ENCODE results near the gene SOCS3. TPM values are rescaled to one million over a fixed set of nuclear protein-coding genes. Genes with fewer than 3 reads are reported as not detected.

Gene SOCS3
- total RNA-seq, 2 donors from 2014 or later = 39.9 to 56.8 TPM

DNA sequence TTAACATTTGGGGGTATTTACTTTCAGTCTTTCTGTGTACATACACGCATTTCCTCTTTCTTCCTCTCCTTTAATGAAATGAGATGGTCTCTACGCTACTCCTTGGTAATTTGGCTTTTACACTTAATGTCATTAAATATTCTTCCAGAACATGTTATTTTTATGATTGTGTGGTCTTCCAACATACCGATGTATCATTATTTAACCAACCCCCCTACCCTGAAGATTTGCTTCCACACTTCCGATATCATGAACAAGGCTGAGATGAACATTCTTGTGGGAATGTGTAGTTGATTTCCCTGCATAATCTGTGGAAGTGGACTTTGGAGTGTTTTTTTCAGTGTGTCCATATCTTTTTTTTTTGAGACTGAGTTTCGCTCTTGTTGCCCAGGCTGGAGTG is 16.3 kb upstream of the SOCS3 start:
- Histone ChIP-seq H3K4me1 (peaks cover 0 to 51% of the 10 kb centered on the region in 2 donors), H3K27me3 (no peaks in the 10 kb centered on the region), H3K36me3 (no peaks in the 10 kb centered on the region), H3K4me3 (no peak overlapping the region), H3K9me3 (no peaks in the 10 kb centered on the region), H3K27ac (peak overlapping the region in 1 of 2 donors; percentile 42)
- no peak for TF ChIP-seq CTCF (IDR thresholded peaks at IDR 0.05)
- DNase-seq (ENCODE audit: low spot score) = no peak

DNA sequence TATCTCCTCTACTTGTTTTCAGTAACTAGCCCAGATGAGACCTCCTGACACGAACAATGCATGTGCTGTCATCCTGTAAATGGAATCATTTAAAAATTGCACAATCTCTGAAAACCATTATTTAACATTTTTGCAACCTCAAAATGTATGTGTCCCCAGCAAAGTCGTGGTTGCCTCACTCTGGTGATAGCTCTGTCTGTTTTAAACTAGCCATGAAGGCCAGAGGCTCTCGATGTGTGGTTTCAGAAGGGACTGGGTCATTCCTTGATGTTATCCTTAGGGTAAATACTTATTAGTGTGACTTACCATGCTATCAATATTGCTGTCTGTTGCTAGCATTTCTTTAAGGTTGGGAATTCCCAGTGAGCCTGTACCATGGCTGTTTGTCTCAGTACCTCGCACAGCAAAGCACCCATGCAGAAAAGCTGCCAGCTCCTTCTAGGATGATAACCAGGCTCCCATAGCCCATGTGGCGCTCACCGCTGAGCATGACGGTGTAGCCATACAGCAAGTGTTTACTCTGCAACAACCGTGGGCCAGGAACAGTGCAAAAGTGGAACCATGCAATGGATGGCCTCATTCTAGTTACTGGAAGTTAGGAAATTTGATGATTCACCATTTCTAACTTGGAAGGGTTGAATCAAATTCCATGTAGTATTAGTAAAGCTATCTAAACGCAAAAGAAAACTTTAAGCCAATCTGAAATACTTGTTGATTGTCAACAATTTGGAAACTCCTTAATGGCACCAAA is 15.7 kb upstream of the SOCS3 start:
- no peak for DNase-seq (ENCODE audit: low spot score)
- no peak overlapping the region for H3K4me3 ChIP-seq
- TF ChIP-seq CTCF (IDR thresholded peaks at IDR 0.05) = no peak
- H3K27ac ChIP-seq = peak overlapping the region; percentile 14 to 47
- H3K4me1 ChIP-seq = peaks cover 0 to 45% of the 10 kb centered on the region in 2 donors
- no peaks in the 10 kb centered on the region for H3K9me3 ChIP-seq
- H3K27me3 ChIP-seq = no peaks in the 10 kb centered on the region
- no peaks in the 10 kb centered on the region for H3K36me3 ChIP-seq

GRCh38 chr17:78374631-78375274 is 14.9 kb upstream of the SOCS3 start:
- no peaks in the 10 kb centered on the region for H3K36me3 ChIP-seq
- no peak for DNase-seq (ENCODE audit: low spot score)
- H3K4me3 ChIP-seq = no peak overlapping the region
- peak overlapping the region; percentile 14 to 47 for H3K27ac ChIP-seq
- H3K9me3 ChIP-seq = no peaks in the 10 kb centered on the region
- peaks cover 0 to 37% of the 10 kb centered on the region in 2 donors for H3K4me1 ChIP-seq
- TF ChIP-seq CTCF (IDR thresholded peaks at IDR 0.05) = no peak
- H3K27me3 ChIP-seq = no peaks in the 10 kb centered on the region

DNA sequence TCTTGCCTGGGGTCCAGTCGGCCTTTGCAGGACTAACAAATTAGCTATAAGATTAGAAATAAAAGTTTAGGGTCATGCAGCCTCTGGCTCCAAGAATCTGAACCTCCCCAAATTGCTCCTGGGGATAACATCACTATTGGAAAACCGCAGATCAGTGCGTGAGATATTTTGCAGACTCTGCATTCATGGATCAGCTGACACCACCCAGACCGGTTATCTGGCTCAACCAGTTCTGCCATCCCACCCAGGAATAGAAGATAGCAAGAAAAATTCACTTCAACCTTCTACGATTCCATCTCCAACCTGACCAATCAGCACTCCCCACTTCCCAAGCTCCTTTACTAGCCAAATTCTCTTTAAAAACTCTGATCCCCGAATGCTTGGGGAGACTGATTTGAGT is 14.3 kb upstream of the SOCS3 start:
- Histone ChIP-seq H3K4me3 (no peak overlapping the region), H3K9me3 (no peaks in the 10 kb centered on the region), H3K36me3 (no peaks in the 10 kb centered on the region), H3K27me3 (no peaks in the 10 kb centered on the region), H3K4me1 (peaks cover 0 to 32% of the 10 kb centered on the region in 2 donors), H3K27ac (no peak overlapping the region)
- TF ChIP-seq CTCF (IDR thresholded peaks at IDR 0.05) = no peak
- no peak for DNase-seq (ENCODE audit: low spot score)

DNA sequence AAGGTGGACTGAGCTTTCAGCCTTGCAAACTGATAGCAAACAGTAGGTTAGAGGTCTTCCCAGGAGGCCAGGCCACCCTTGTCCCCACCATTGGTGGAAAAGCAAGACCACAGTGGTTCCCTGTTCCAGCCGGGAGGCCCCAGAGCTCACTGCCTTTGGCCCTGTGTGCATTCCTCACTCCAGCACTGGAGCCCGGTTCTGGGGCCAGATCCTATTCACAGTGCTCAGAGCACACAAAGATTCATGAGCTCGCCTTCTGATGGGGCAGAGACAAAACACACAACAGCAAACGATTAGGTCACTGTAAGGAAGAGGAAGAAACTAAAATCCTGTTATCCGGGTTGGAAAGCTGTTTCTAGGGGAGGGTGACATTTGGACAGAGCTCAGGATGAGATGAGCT is 13.0 kb upstream of the SOCS3 start:
- TF ChIP-seq CTCF (IDR thresholded peaks at IDR 0.05) = no peak
- no peaks in the 10 kb centered on the region for H3K27me3 ChIP-seq
- peaks cover 0 to 26% of the 10 kb centered on the region in 2 donors for H3K4me1 ChIP-seq
- no peaks in the 10 kb centered on the region for H3K9me3 ChIP-seq
- H3K36me3 ChIP-seq = no peaks in the 10 kb centered on the region
- DNase-seq (ENCODE audit: low spot score) = no peak
- no peak overlapping the region for H3K27ac ChIP-seq
- no peak overlapping the region for H3K4me3 ChIP-seq

All from right atrium auricular region (tissue), 2 donors.